ENCODE results near the gene RHBDL1.

The RHBDL1 gene

DNA sequence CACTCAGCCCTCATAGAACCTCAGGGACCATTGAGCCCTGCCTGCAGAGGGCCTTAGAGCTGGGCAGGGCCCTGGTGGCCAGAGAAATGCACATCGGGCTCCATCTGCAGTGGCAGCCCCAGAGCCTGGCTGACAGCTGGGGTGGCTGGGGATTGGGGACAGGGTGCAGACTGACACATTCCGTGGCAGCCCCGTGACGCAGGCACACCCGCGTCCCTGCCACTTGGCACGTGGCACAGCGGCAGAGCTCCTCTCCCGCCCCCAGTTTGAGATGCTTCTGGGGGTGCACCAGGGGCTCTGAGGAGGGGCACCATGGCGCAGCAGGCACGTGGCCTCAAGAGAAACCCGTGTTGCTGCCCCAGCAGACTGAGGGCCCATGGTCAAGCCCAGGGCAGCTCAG is 27.9 kb downstream of the RHBDL1 start:
- Histone ChIP-seq H3K27ac (ENCODE audit: low read depth, low read length) (no peak overlapping the region), H2AFZ (ENCODE audit: low read length, unreplicated experiment) (no peak overlapping the region), H3K4me1 (ENCODE audit: control insufficient read depth, insufficient read depth, low read length, unreplicated experiment) (no peaks in the 10 kb centered on the region), H3K27me3 (ENCODE audit: insufficient read depth, low read length) (peaks cover 82% of the 10 kb centered on the region), H3K4me3 (ENCODE audit: low read depth, low read length) (no peak overlapping the region), H3K79me2 (ENCODE audit: control insufficient read depth, insufficient read depth, low read length, unreplicated experiment) (no peaks in the 10 kb centered on the region), H3K36me3 (ENCODE audit: insufficient read depth, low read length) (no peaks in the 10 kb centered on the region)

DNA sequence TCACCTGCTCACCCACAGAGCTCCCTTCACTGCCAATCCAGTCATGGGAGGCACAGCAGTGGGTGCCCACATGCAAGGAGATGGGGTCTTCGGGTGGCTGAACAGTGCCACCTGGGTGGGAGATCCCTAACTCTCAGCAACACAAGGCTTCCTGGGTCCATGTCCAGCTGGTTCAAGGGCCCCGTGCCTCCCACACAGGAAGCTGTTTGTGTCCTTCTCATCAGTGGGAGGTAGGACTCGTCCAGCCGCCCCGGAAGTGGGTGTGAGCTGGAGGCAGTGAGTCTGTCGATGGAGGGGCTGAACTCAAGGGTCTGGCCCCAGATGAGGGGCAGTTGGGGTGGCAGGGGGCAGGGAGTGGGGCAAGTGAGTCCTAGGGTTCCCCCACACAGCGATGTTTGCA is 28.6 kb downstream of the RHBDL1 start:
- no peak overlapping the region for H3K4me3 ChIP-seq (ENCODE audit: low read depth, low read length)
- no peak overlapping the region for H3K27ac ChIP-seq (ENCODE audit: low read depth, low read length)
- H3K27me3 ChIP-seq (ENCODE audit: insufficient read depth, low read length) = peaks cover 81% of the 10 kb centered on the region
- no peak overlapping the region for H2AFZ ChIP-seq (ENCODE audit: low read length, unreplicated experiment)
- no peaks in the 10 kb centered on the region for H3K79me2 ChIP-seq (ENCODE audit: control insufficient read depth, insufficient read depth, low read length, unreplicated experiment)
- H3K36me3 ChIP-seq (ENCODE audit: insufficient read depth, low read length) = no peaks in the 10 kb centered on the region
- no peaks in the 10 kb centered on the region for H3K4me1 ChIP-seq (ENCODE audit: control insufficient read depth, insufficient read depth, low read length, unreplicated experiment)

DNA sequence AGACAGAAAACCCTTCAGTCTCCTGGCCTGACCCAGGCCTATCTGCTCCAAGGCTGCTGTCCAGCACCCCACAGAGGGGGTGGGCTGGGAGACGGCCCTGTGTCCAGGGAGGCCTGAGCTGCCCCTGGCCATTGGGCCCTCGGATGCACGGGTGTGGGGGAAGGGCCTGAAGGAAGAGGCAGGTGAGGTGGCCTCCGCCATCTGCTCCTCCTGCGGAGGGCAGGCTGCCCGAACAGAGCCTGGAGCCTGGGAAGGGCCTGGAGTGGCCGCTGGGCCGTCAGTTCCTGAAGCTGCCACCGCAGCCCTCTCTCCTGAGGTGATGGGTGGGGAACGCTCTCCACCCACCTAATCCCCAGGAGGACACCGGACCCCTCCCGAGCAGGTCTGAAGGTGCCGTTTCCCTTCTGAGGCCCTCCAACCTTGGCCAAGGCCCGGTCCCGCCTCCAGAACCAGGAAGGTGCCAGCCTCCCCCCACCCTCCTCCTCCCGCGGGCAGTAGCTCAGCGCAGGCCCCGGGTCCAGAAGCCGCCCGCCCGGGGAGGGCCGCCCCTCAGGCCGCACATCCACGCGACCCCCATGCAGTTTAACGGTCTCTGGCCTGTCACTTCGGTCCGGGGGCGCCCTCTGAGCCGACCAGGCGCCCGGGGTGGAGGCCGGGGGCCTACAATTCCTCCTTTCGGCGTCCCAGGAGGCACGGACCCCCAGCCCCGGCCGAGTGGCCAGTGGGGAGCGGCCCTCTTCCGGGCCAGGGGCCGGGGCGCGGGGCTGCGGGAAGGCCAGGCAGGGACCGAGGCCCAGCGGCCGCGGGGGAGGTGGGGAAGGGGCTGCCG is 29.3 kb downstream of the RHBDL1 start:
- Histone ChIP-seq H3K79me2 (ENCODE audit: control insufficient read depth, insufficient read depth, low read length, unreplicated experiment) (no peaks in the 10 kb centered on the region), H3K4me3 (ENCODE audit: low read depth, low read length) (no peak overlapping the region), H3K27me3 (ENCODE audit: insufficient read depth, low read length) (peaks cover 77% of the 10 kb centered on the region), H2AFZ (ENCODE audit: low read length, unreplicated experiment) (no peak overlapping the region), H3K36me3 (ENCODE audit: insufficient read depth, low read length) (no peaks in the 10 kb centered on the region), H3K4me1 (ENCODE audit: control insufficient read depth, insufficient read depth, low read length, unreplicated experiment) (peaks cover 2% of the 10 kb centered on the region), H3K27ac (ENCODE audit: low read depth, low read length) (no peak overlapping the region)

DNA sequence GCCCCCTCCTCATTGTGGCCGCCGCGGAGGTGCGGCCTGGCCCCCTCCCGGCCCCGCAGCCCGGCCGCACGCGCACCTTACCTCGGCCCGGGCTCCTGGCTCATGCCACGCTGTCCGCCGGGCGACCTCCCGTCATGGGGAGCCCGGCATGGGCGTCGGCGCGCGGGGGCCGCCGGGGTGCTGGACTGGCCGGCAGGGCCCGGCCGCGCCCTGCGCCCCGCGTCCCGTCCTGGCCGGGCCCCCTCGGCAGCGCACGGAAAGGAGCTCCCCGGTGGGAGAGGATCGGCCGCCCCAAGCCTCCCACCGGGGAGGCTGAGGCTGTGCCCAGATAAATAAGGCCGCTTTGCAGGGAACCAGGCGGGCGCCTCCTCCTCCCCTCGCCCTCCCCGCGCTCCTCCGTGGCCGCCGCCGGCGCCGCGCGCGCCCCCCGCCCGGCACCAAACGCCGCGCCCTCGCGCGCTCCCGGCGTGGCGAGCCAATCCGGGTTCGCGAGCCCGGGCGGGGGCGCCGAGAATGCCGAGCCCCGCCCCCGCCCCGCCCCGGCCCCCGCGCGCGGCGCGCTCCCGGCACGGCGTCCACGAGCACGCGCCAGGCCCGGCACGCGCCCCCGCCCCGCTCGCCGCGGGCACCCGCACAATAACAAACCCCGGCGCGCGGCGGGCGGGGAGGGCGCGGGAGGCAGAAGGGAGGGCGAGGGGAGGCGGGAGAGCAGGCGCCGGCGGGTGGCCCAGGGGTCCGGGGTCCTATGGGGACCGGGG is 30.1 kb downstream of the RHBDL1 start, which contains the start of gene FBXL16:
Gene FBXL16, minus strand, starts transcription at position 371 of the 758 bp plus-strand sequence. CDS start 8,396 bp downstream, outside the sequence.
- Histone ChIP-seq H3K4me3 (ENCODE audit: low read depth, low read length) (no peak within 1 kb of the TSS; the same call in 1 of the 2 replicates), H3K27me3 (ENCODE audit: insufficient read depth, low read length) (peaks cover 75% of the 10 kb centered on the region), H3K79me2 (ENCODE audit: control insufficient read depth, insufficient read depth, low read length, unreplicated experiment) (no peaks in the 10 kb centered on the region), H2AFZ (ENCODE audit: low read length, unreplicated experiment) (no peak within 1 kb of the TSS), H3K27ac (ENCODE audit: low read depth, low read length) (no peak within 1 kb of the TSS), H3K36me3 (ENCODE audit: insufficient read depth, low read length) (no peaks in the 10 kb centered on the region), H3K4me1 (ENCODE audit: control insufficient read depth, insufficient read depth, low read length, unreplicated experiment) (peaks cover 10% of the 10 kb centered on the region)

DNA sequence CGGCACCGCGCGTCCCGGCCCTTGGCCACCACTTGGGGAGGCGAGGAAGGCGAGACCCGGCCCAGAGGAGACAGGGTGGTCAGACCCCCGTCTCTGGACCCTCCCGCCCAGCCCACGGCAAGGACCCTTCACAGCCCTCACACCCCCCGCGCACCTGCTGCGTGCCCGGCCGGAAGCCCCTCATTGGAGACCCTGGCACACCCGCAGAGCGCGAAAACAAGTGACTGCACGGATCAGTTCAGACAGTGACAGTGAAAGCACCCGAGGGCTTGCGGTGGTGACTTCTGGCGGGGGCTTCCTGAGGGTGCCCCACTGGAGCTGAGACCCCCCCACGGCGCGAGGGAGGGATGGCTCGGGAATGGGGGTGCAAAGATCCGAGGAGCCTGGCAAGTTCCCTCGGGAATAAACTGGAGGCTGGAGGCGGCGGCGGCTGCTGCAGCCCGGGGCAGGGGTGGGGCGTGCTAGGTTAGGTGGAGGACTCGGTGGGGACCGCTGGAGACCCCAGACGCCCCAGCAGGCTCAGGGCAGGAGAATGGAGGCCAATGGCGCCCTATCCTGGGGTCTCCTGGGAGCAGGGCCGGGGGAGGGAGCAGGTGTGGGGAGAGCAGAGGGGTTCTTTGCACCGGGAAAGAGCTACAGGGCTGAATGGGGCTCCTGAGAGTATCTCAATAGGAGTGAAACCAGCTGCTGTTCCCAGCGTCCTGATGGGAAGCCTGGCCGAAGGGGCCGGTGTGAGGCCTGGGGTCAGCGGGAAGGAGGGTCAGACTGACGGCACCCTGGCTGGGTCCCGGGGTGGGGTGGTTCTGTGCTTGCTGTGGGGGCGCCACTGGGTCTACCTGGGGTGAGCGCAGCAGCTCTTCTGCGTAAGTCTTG is 31.0 kb downstream of the RHBDL1 start:
- peaks cover 10% of the 10 kb centered on the region for H3K4me1 ChIP-seq (ENCODE audit: control insufficient read depth, insufficient read depth, low read length, unreplicated experiment)
- no peaks in the 10 kb centered on the region for H3K79me2 ChIP-seq (ENCODE audit: control insufficient read depth, insufficient read depth, low read length, unreplicated experiment)
- no peak overlapping the region for H2AFZ ChIP-seq (ENCODE audit: low read length, unreplicated experiment)
- H3K27ac ChIP-seq (ENCODE audit: low read depth, low read length) = no peak overlapping the region
- H3K36me3 ChIP-seq (ENCODE audit: insufficient read depth, low read length) = no peaks in the 10 kb centered on the region
- no peak overlapping the region for H3K4me3 ChIP-seq (ENCODE audit: low read depth, low read length)
- peaks cover 74% of the 10 kb centered on the region for H3K27me3 ChIP-seq (ENCODE audit: insufficient read depth, low read length)

DNA sequence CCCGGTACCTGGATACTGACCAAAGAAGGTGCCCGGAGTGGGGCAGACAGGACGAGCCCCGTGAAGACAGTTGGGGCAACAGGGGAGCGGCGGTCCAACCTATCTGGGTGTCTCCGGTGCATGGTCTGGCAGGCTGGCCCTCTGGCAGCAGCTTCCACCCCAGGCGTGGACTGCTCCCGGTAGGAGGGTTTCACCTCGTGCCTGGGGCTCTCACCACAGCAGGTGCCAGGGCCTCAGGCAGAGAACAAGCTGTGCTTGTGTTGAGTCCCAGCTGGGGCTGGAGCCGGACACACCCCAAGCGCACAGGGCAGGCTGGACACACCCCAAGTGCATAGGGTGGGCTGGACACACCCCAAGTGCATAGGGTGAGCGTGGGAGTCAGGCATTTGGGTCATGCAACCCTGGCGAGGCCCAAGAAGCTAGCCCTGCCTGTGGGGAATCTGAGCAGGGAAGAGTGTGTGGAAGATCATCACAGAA is 31.6 kb downstream of the RHBDL1 start:
- Histone ChIP-seq H3K4me3 (ENCODE audit: low read depth, low read length) (no peak overlapping the region), H2AFZ (ENCODE audit: low read length, unreplicated experiment) (no peak overlapping the region), H3K79me2 (ENCODE audit: control insufficient read depth, insufficient read depth, low read length, unreplicated experiment) (no peaks in the 10 kb centered on the region), H3K36me3 (ENCODE audit: insufficient read depth, low read length) (no peaks in the 10 kb centered on the region), H3K27ac (ENCODE audit: low read depth, low read length) (no peak overlapping the region), H3K4me1 (ENCODE audit: control insufficient read depth, insufficient read depth, low read length, unreplicated experiment) (peaks cover 10% of the 10 kb centered on the region), H3K27me3 (ENCODE audit: insufficient read depth, low read length) (peaks cover 67% of the 10 kb centered on the region)

DNA sequence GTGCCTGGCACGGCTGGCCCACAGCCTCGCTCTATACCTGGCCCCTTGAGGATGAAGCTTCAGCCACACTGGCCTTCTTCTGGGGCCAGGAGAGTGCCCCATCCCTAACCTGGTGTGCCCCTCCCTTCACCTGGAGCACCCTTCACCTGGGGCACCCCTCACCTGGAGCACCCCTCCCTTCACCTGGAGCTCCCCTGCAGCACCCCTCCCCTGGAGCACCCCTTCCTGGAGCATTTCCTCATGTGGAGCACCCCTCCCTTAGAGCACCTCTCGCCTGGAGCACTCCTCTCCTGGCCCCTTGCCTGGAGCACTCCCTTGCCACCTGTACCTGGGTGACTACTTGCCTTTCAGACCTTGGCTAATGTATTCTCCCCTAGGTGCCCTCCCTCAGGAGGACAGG is 32.5 kb downstream of the RHBDL1 start:
- Histone ChIP-seq H3K79me2 (ENCODE audit: control insufficient read depth, insufficient read depth, low read length, unreplicated experiment) (no peaks in the 10 kb centered on the region), H2AFZ (ENCODE audit: low read length, unreplicated experiment) (no peak overlapping the region), H3K4me3 (ENCODE audit: low read depth, low read length) (no peak overlapping the region), H3K27me3 (ENCODE audit: insufficient read depth, low read length) (peaks cover 58% of the 10 kb centered on the region), H3K36me3 (ENCODE audit: insufficient read depth, low read length) (no peaks in the 10 kb centered on the region), H3K27ac (ENCODE audit: low read depth, low read length) (no peak overlapping the region), H3K4me1 (ENCODE audit: control insufficient read depth, insufficient read depth, low read length, unreplicated experiment) (peaks cover 10% of the 10 kb centered on the region)

DNA sequence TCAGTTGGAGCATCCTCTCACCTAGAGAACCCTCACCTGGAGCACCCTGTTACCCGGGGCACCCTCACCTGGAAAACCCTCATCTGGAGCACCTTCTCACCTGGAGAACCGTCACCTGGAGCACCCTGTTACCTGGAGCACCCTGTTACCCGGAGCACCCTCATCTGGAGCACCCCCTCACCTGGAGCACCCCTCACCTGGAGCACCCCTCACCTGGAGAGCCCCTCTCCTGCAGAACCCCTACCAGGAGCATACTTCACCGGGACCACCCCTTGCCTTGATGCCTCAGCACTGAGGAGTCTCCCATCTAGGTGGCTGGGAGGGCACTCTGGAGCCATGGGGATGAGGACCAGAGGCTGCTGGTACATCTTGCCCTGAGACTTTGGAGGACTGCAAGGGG is 33.5 kb downstream of the RHBDL1 start:
- H2AFZ ChIP-seq (ENCODE audit: low read length, unreplicated experiment) = no peak overlapping the region

DNA sequence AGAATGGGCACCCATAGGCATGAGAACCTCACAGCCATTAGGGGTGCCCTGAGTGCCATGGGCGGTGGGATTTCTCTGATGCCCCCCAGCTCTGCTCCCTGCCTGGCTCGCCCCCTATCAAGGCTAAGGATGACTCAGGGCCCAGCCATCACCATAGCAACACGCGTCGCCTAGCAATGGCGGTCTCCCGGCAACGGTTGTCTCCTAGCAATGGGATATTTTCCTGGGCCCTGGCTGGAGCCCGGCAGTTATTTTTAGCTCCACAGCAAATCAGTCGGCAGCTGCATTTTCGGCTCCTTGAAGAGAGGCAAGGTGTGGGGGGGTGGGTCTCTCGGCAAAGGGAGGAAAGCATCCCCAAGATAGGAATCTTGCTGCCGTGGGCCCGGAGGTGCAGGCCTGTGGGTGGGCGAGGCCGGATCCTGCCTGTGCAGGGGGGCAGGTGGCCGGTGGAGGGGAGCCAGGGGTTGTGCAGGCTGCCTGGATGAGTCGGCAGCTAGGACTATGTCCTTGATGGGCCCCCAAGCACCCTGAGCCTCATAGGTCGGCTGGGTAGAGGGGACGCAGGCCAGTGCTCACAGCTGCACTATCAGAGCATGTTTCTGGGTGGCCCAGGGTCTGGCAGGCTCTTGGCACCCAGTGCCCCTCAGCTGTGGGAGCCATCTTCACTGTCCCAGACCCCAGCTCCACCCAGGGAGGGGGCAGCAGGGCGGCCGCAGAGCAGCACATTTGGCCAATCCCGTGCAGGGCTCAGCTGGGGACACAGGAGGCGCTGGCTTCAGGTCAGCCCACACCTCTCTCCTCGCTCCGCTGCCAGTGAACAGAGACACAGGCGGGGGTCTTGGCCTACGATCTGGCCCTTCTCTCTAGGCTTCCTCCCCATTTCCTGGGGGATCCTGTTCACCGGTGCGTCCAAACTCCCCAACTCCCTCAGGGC is 34.4 kb downstream of the RHBDL1 start:
- Histone ChIP-seq H3K4me3 (ENCODE audit: low read depth, low read length) (no peak overlapping the region), H3K4me1 (ENCODE audit: control insufficient read depth, insufficient read depth, low read length, unreplicated experiment) (peaks cover 14% of the 10 kb centered on the region), H3K27me3 (ENCODE audit: insufficient read depth, low read length) (peaks cover 40% of the 10 kb centered on the region), H3K79me2 (ENCODE audit: control insufficient read depth, insufficient read depth, low read length, unreplicated experiment) (no peaks in the 10 kb centered on the region), H2AFZ (ENCODE audit: low read length, unreplicated experiment) (no peak overlapping the region), H3K27ac (ENCODE audit: low read depth, low read length) (no peak overlapping the region), H3K36me3 (ENCODE audit: insufficient read depth, low read length) (no peaks in the 10 kb centered on the region)

More for the DNA sequence above, 33.5 kb downstream of the RHBDL1 start:
- H3K27ac ChIP-seq (ENCODE audit: low read depth, low read length) = no peak overlapping the region
- H3K79me2 ChIP-seq (ENCODE audit: control insufficient read depth, insufficient read depth, low read length, unreplicated experiment) = no peaks in the 10 kb centered on the region
- peaks cover 48% of the 10 kb centered on the region for H3K27me3 ChIP-seq (ENCODE audit: insufficient read depth, low read length)
- H3K36me3 ChIP-seq (ENCODE audit: insufficient read depth, low read length) = no peaks in the 10 kb centered on the region
- H3K4me1 ChIP-seq (ENCODE audit: control insufficient read depth, insufficient read depth, low read length, unreplicated experiment) = peaks cover 10% of the 10 kb centered on the region
- H3K4me3 ChIP-seq (ENCODE audit: low read depth, low read length) = no peak overlapping the region
